Astrocyte (in vitro differentiated cells and primary cell): ENCODE measurements around the gene STRIP1. TPM values are rescaled to one million over a fixed set of nuclear protein-coding genes. Genes with fewer than 3 reads are reported as not detected.
A peak's percentile ranks its signal among the peaks of the same experiment; 100 is the strongest.

Experiments used
- DNase-seq: peaks from one replicate; pipeline ENCODE4 v3.0.0-alpha.2; 2010; ENCODE audit warnings: low read depth
- FAIRE-seq: peaks from 2 replicates; lab custom pipeline; 2011; peaks lifted over from hg19 to GRCh38; lab: Jason Lieb, UNC
- H2AFZ ChIP-seq: 2 replicates; pipeline ENCODE4 v1.6.0; 2012; ENCODE audit warnings: low read depth, low read length, inconsistent platforms
- H3K27ac ChIP-seq: 2 replicates; pipeline ENCODE4 v1.5.1; 2011; ENCODE audit warnings: low read depth, low read length, inconsistent platforms
- H3K27me3 ChIP-seq: 2 replicates; pipeline ENCODE4 v1.6.0; 2011; ENCODE audit warnings: low read length, inconsistent platforms; ENCODE audit not compliant: insufficient read depth
- H3K36me3 ChIP-seq: 2 replicates; pipeline ENCODE4 v1.5.1; 2011; ENCODE audit warnings: low read length, inconsistent platforms; ENCODE audit not compliant: insufficient read depth
- H3K4me1 ChIP-seq: 2 replicates; pipeline ENCODE4 v1.5.1; 2011; ENCODE audit warnings: low read length, inconsistent platforms; ENCODE audit not compliant: insufficient read depth
- H3K4me2 ChIP-seq: 2 replicates; pipeline ENCODE4 v1.6.0; 2012; ENCODE audit warnings: low read length, inconsistent platforms
- H3K4me3 ChIP-seq: 2 replicates; pipeline ENCODE4 v1.5.1; 2011; ENCODE audit warnings: low read depth, mild to moderate bottlenecking, low read length, inconsistent platforms; ENCODE audit not compliant: insufficient read depth
- H3K79me2 ChIP-seq: 2 replicates; pipeline ENCODE4 v1.6.0; 2012; ENCODE audit warnings: mild to moderate bottlenecking, low read length, inconsistent platforms; ENCODE audit not compliant: insufficient read depth
- H3K9ac ChIP-seq: 2 replicates; pipeline ENCODE4 v1.6.0; 2012; ENCODE audit warnings: mild to moderate bottlenecking, low read length, inconsistent platforms
- H3K9me3 ChIP-seq: 2 replicates; pipeline ENCODE4 v1.5.1; 2012; ENCODE audit warnings: low read depth, mild to moderate bottlenecking, low read length, inconsistent platforms; ENCODE audit not compliant: insufficient read depth
- H4K20me1 ChIP-seq: 2 replicates; pipeline ENCODE4 v1.6.0; 2012; ENCODE audit warnings: low read length, inconsistent platforms; ENCODE audit not compliant: insufficient read depth
- H3K27ac Mint-ChIP-seq: one replicate; pipeline ENCODE4 v1.8.0; 2021; ENCODE audit warnings: mild to moderate bottlenecking, mixed read lengths; ENCODE audit not compliant: unreplicated experiment
- H3K27me3 Mint-ChIP-seq: one replicate; pipeline ENCODE4 v1.8.0; 2021; ENCODE audit warnings: low read depth, mixed read lengths; ENCODE audit not compliant: unreplicated experiment
- H3K36me3 Mint-ChIP-seq: one replicate; pipeline ENCODE4 v1.8.0; 2021; ENCODE audit warnings: low read depth, mixed read lengths; ENCODE audit not compliant: unreplicated experiment
- H3K4me1 Mint-ChIP-seq: one replicate; pipeline ENCODE4 v1.8.0; 2021; ENCODE audit warnings: low read depth, mixed read lengths; ENCODE audit not compliant: unreplicated experiment
- H3K4me3 Mint-ChIP-seq: one replicate; pipeline ENCODE4 v1.8.0; 2021; ENCODE audit warnings: mild to moderate bottlenecking, moderate library complexity, mixed read lengths; ENCODE audit not compliant: unreplicated experiment
- H3K9me3 Mint-ChIP-seq: one replicate; pipeline ENCODE4 v1.8.0; 2021; ENCODE audit warnings: mild to moderate bottlenecking, mixed read lengths; ENCODE audit not compliant: unreplicated experiment
- EZH2 ChIP-seq: IDR thresholded peaks from 2 replicates; pipeline ENCODE4 v1.6.1; 2012; ENCODE audit warnings: mild to moderate bottlenecking, low read length, inconsistent platforms; ENCODE audit not compliant: insufficient read depth
- total RNA-seq: library from RNA; stranded (reverse); gene quantifications from 2 replicates; pipeline ENCODE4 v1.2.1, GENCODE V29; 2021
- TF ChIP-seq, protein P1 (sequence below): IDR thresholded peaks from 2 replicates; pipeline ENCODE4 v1.5.1; 2011; ENCODE audit warnings: low read depth, mild to moderate bottlenecking, inconsistent platforms, low read length, moderate library complexity; ENCODE audit not compliant: insufficient read depth

Gene STRIP1
- total RNA-seq, 1 donor from 2014 or later, result 40.8 TPM

DNA sequence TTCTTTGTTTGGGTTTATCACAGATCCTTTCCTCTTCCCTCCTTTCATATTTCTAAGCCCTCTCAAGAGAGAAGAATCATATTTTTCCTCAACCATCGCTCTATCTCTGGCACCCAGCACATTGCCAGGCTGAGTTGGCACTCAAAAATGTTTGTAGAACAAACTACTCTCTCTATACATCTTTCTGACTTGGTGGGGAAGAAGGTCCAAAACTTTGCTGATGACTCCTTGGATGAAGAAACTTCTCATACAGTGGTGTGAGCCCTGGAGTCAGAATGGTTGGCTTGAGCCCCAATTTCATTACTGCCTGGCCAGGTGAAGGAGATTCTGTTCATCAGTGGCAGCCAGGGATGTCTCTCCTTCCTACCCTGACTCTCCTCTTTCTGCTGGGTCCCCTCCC lies 24.2 kb downstream of the STRIP1 start:
- peaks cover 28% of the 10 kb centered on the region for H3K4me1 ChIP-seq
- H3K36me3 ChIP-seq, result peaks cover 20% of the 10 kb centered on the region
- FAIRE-seq, result no peak
- H3K27ac ChIP-seq, result no peak overlapping the region
- no peaks in the 10 kb centered on the region for H3K9me3 ChIP-seq
- H3K27ac Mint-ChIP-seq, result no peak overlapping the region
- peaks cover 69% of the 10 kb centered on the region for H4K20me1 ChIP-seq
- H2AFZ ChIP-seq, result no peak overlapping the region
- TF ChIP-seq, protein P1, sequence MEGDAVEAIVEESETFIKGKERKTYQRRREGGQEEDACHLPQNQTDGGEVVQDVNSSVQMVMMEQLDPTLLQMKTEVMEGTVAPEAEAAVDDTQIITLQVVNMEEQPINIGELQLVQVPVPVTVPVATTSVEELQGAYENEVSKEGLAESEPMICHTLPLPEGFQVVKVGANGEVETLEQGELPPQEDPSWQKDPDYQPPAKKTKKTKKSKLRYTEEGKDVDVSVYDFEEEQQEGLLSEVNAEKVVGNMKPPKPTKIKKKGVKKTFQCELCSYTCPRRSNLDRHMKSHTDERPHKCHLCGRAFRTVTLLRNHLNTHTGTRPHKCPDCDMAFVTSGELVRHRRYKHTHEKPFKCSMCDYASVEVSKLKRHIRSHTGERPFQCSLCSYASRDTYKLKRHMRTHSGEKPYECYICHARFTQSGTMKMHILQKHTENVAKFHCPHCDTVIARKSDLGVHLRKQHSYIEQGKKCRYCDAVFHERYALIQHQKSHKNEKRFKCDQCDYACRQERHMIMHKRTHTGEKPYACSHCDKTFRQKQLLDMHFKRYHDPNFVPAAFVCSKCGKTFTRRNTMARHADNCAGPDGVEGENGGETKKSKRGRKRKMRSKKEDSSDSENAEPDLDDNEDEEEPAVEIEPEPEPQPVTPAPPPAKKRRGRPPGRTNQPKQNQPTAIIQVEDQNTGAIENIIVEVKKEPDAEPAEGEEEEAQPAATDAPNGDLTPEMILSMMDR, result no peak
- no peak for TF ChIP-seq EZH2
- peaks cover 2% of the 10 kb centered on the region for H3K27me3 Mint-ChIP-seq
- H3K36me3 Mint-ChIP-seq, result peaks cover 29% of the 10 kb centered on the region
- H3K79me2 ChIP-seq, result no peaks in the 10 kb centered on the region
- H3K4me3 Mint-ChIP-seq, result peak overlapping the region; percentile 27
- H3K27me3 ChIP-seq, result no peaks in the 10 kb centered on the region
- H3K4me1 Mint-ChIP-seq, result peaks cover 63% of the 10 kb centered on the region
- H3K9me3 Mint-ChIP-seq, result no peaks in the 10 kb centered on the region
- H3K4me3 ChIP-seq, result no peak overlapping the region
- DNase-seq, result no peak
- no peak overlapping the region for H3K9ac ChIP-seq
- no peak overlapping the region for H3K4me2 ChIP-seq

DNA sequence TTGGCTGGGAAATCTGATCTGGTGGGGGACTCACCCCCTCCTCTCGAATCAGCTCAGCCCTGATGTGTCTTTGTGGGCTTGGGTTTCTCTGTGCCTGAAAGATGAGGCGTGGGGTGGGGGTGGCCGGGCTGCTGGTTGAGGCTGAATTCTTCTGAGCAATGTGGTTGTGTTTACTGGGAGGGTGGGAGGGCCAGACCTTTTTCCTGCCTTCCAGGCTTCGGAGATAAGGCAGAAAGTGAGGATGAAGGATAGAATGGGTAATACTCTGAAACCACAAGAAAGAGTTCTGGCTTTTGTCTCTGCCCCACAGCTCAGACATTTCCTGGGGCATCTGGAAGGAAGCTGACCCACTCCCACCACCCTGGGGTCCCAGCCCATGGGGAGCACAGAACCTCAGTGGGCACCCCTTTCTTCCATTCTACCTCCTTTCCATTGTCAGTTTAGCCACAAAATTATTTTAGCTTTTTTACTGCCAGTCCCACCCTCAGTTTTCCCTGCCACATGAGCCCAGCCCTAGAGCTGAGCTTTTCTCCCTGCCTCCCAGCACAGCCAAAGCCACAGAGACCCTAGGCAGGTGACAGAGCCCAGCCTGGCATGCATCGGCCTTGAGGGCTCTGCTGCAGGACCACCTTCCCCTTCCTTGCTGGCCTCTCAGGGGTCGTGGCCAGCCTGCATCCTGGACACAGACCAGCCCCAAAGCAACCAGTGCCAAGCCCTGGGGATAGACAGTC lies 24.9 kb downstream of the STRIP1 start:
- Histone ChIP-seq H3K27me3 (no peaks in the 10 kb centered on the region), H3K4me1 (peaks cover 28% of the 10 kb centered on the region), H3K27ac (no peak overlapping the region), H4K20me1 (peaks cover 63% of the 10 kb centered on the region), H3K9me3 (no peaks in the 10 kb centered on the region), H3K36me3 (peaks cover 16% of the 10 kb centered on the region), H2AFZ (no peak overlapping the region), H3K4me2 (no peak overlapping the region), H3K9ac (no peak overlapping the region), H3K4me3 (no peak overlapping the region), H3K79me2 (no peaks in the 10 kb centered on the region)
- H3K27me3 Mint-ChIP-seq, result peaks cover 8% of the 10 kb centered on the region
- peak overlapping the region; percentile 66 for H3K27ac Mint-ChIP-seq
- no peak overlapping the region for H3K4me3 Mint-ChIP-seq
- TF ChIP-seq EZH2, result no peak
- TF ChIP-seq, protein P1, result no peak
- FAIRE-seq (no peak), DNase-seq (peak; percentile 38)
- H3K9me3 Mint-ChIP-seq, result no peaks in the 10 kb centered on the region
- H3K4me1 Mint-ChIP-seq, result peaks cover 59% of the 10 kb centered on the region
- H3K36me3 Mint-ChIP-seq, result peaks cover 24% of the 10 kb centered on the region

DNA sequence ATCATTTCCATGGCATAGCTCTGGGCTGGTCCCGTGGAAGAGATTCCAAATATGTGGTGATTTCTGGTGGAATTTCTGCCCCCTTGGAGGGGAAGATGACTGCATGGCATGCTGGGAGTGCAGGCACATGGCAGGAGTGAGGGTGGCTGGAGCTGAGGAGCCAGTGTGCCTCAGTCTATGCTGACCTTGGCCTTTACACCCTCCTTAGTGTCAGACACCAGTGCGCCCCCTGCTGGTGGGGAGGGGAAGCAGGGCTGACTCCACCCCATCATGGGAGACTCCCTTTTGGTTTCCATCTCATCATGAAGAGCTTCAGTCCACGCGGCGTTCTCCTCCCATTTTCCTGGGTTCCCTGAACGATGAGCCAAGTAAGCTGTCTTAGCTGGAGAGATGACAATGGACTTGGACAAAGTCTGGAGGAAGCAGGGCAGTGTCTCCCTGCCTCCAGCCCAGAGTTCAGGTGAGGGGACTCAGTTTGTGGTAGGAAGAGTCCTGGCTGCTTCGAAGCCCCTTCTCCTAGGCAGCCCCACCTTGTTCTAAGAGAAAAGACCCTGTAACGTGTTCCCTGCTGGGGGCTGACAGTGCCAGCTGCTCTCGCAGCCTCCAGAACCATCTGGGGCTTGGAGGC lies 25.7 kb downstream of the STRIP1 start:
- peaks cover 54% of the 10 kb centered on the region for H3K4me1 Mint-ChIP-seq
- no peak overlapping the region for H3K4me3 Mint-ChIP-seq
- Histone ChIP-seq H3K4me3 (no peak overlapping the region), H3K4me2 (no peak overlapping the region), H3K4me1 (peaks cover 25% of the 10 kb centered on the region), H4K20me1 (peaks cover 55% of the 10 kb centered on the region), H2AFZ (no peak overlapping the region), H3K9me3 (no peaks in the 10 kb centered on the region), H3K27ac (no peak overlapping the region), H3K27me3 (no peaks in the 10 kb centered on the region), H3K9ac (no peak overlapping the region), H3K79me2 (no peaks in the 10 kb centered on the region), H3K36me3 (peaks cover 13% of the 10 kb centered on the region)
- FAIRE-seq, result no peak
- DNase-seq, result no peak
- H3K36me3 Mint-ChIP-seq, result peaks cover 23% of the 10 kb centered on the region
- H3K27me3 Mint-ChIP-seq, result peaks cover 15% of the 10 kb centered on the region
- no peak for TF ChIP-seq EZH2
- TF ChIP-seq, protein P1, result peak; percentile 58
- no peak overlapping the region for H3K27ac Mint-ChIP-seq
- no peaks in the 10 kb centered on the region for H3K9me3 Mint-ChIP-seq
